HCT116 (cell line): Measurements from ENCODE around the gene ZFYVE16.

Experiments used
- POLR2A ChIP-seq: IDR thresholded peaks from 2 replicates; pipeline ENCODE4 v1.7.0; 2011; ENCODE audit warnings: borderline replicate concordance; ENCODE audit not compliant: insufficient read depth, insufficient read length; ENCODE audit errors: extremely low read depth
- RAD21 ChIP-seq: IDR thresholded peaks from 2 replicates; pipeline ENCODE4 v1.6.1; 2012; ENCODE audit warnings: low read depth, mild to moderate bottlenecking
- REST ChIP-seq: IDR thresholded peaks from 2 replicates; pipeline ENCODE4 v1.6.1; 2012; ENCODE audit warnings: low read depth
- SP1 ChIP-seq: IDR thresholded peaks from 2 replicates; pipeline ENCODE4 v1.6.1; 2012; ENCODE audit warnings: low read depth
- SRF ChIP-seq: IDR thresholded peaks from 2 replicates; pipeline ENCODE4 v1.6.1; 2012; ENCODE audit warnings: low read depth
- ZBTB33 ChIP-seq: IDR thresholded peaks from 2 replicates; pipeline ENCODE4 v1.6.1; 2011; ENCODE audit warnings: mild to moderate bottlenecking, low read length, moderate library complexity; ENCODE audit not compliant: insufficient replicate concordance; ENCODE audit errors: extremely low read depth
- TF ChIP-seq, protein P1 (sequence below), 3 experiments: fragments of 200-600 bp in 1 of 3; sonication (generic) in 1 of 3; IDR thresholded peaks in 2 of 3; conservative IDR thresholded peaks in 1 of 3; 2 replicates each; pipeline ENCODE4 v1.5.1; 2012 to 2017; ENCODE audit warnings: low read depth in 2 of 3, low read length in 2 of 3, antibody characterized with exemption in 1 of 3, borderline replicate concordance in 1 of 3, control low read depth in 1 of 3, mild to moderate bottlenecking in 1 of 3, mixed read lengths in 1 of 3, mixed run types in 1 of 3, moderate library complexity in 1 of 3; ENCODE audit not compliant: insufficient read depth in 1 of 3

- TF ChIP-seq POLR2A (no peak), SP1 (no peak), REST (no peak), RAD21 (no peak), ZBTB33 (no peak), SRF (no peak)
- TF ChIP-seq, protein P1, sequence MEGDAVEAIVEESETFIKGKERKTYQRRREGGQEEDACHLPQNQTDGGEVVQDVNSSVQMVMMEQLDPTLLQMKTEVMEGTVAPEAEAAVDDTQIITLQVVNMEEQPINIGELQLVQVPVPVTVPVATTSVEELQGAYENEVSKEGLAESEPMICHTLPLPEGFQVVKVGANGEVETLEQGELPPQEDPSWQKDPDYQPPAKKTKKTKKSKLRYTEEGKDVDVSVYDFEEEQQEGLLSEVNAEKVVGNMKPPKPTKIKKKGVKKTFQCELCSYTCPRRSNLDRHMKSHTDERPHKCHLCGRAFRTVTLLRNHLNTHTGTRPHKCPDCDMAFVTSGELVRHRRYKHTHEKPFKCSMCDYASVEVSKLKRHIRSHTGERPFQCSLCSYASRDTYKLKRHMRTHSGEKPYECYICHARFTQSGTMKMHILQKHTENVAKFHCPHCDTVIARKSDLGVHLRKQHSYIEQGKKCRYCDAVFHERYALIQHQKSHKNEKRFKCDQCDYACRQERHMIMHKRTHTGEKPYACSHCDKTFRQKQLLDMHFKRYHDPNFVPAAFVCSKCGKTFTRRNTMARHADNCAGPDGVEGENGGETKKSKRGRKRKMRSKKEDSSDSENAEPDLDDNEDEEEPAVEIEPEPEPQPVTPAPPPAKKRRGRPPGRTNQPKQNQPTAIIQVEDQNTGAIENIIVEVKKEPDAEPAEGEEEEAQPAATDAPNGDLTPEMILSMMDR (IDR thresholded peaks at IDR 0.05 in 2 of 3, conservative IDR thresholded peaks at IDR 0.05 in 1 of 3; ENCODE audit: borderline replicate concordance in 1 of 3, insufficient read depth in 1 of 3, low read depth in 2 of 3, low read length in 2 of 3): no peak
These were observed 101.0 kb downstream of the ZFYVE16 start for GRCh38 chr5:80508844-80509243.
